K562 (cell line): ENCODE measurements around the gene ABAT. TPM values are rescaled to one million over a fixed set of nuclear protein-coding genes. Genes with fewer than 3 reads are reported as not detected.
A peak's percentile ranks its signal among the peaks of the same experiment; 100 is the strongest.

ENCODE experiments used
- ATAC-seq: fragments of 200-7000 bp; cut with Tn5 transposase; 3 replicates; pipeline ENCODE4 v1.9.1; 2020; ENCODE audit warnings: moderate library complexity
- BruUV-seq: library from RNA; stranded (reverse); fragments of 400-500 nt; replicated peaks from 2 replicates; lab custom pipeline; 2021; lab: Mats Ljungman, UMichigan
- CTCF ChIA-PET: fragments of 300-600 bp; formaldehyde crosslinking; extraction: SDS; loops from one replicate; lab custom pipeline; 2021; ENCODE audit warnings: low intra/inter-chr PET ratio; lab: Yijun Ruan, JAX
- POLR2A ChIA-PET: fragments of 300-600, 350-650 bp; sonication (Branson Sonifier 250); formaldehyde crosslinking; extraction: SDS; loops from one replicate; lab custom pipeline; 2021; ENCODE audit warnings: antibody characterized with exemption, inconsistent platforms; lab: Yijun Ruan, JAX
- DNase-seq, 4 experiments: peaks; one replicate each; pipeline versions ENCODE4 v3.0.0 to v3.0.0-alpha.2; 2011 to 2018; ENCODE audit warnings: low spot score in 3 of 4, mixed read lengths in 3 of 4; ENCODE audit errors: extremely low read depth in 1 of 4
- FAIRE-seq: peaks from 2 replicates; lab custom pipeline; 2011; peaks lifted over from hg19 to GRCh38; lab: Jason Lieb, UNC
- H2AFZ ChIP-seq: 2 replicates; pipeline ENCODE4 v1.6.0; 2011; ENCODE audit warnings: low read depth, low read length, control low read depth, inconsistent platforms
- H3K27ac ChIP-seq: fragments of 200-600 bp; 3 replicates; pipeline ENCODE4 v1.8.0; 2011; ENCODE audit warnings: low read depth, mild to moderate bottlenecking, control low read depth, inconsistent platforms, low read length, moderate library complexity, mixed read lengths; ENCODE audit errors: extremely low read depth
- H3K27me3 ChIP-seq, 2 experiments: fragments of 300-600 bp in 1 of 2; 2 replicates in 1 of 2; 3 replicates in 1 of 2; pipeline versions ENCODE4 v1.6.0 to v1.8.0; 2011; ENCODE audit warnings: inconsistent platforms in 2 of 2, low read length in 2 of 2, mild to moderate bottlenecking in 1 of 2, mixed read lengths in 1 of 2, moderate library complexity in 1 of 2; ENCODE audit not compliant: control insufficient read depth in 2 of 2, insufficient read depth in 2 of 2
- H3K36me3 ChIP-seq: fragments of 300-600 bp; 3 replicates; pipeline ENCODE4 v1.8.0; 2011; ENCODE audit warnings: mild to moderate bottlenecking, low read length, inconsistent platforms; ENCODE audit not compliant: control insufficient read depth, insufficient read depth
- H3K4me1 ChIP-seq, 2 experiments: fragments of 200-600 bp in 1 of 2; replicated peaks in 1 of 2; 2 replicates in 1 of 2; 3 replicates in 1 of 2; pipeline versions ENCODE4 v1.5.1 to v1.8.0; 2011; ENCODE audit warnings: inconsistent platforms in 2 of 2, low read length in 2 of 2, mild to moderate bottlenecking in 1 of 2, mixed read lengths in 1 of 2, moderate library complexity in 1 of 2; ENCODE audit not compliant: control insufficient read depth in 2 of 2, insufficient read depth in 2 of 2
- H3K4me2 ChIP-seq: 2 replicates; pipeline ENCODE4 v1.6.1; 2011; ENCODE audit warnings: low read length, control low read depth, inconsistent platforms, mixed read lengths; ENCODE audit not compliant: insufficient read depth
- H3K4me3 ChIP-seq: fragments of 200-600 bp; sonication (generic), shearing (Covaris generic); 2 replicates; pipeline ENCODE4 v1.5.1; 2016; ENCODE audit warnings: control low read depth, inconsistent platforms
- H3K79me2 ChIP-seq: fragments of 200-600 bp; 3 replicates; pipeline ENCODE4 v1.8.0; 2011; ENCODE audit warnings: low read length, inconsistent platforms; ENCODE audit not compliant: control insufficient read depth, insufficient read depth
- H3K9ac ChIP-seq, 2 experiments: 2 replicates each; pipeline versions ENCODE4 v1.6.0 to v1.6.1; 2011; ENCODE audit warnings: low read depth in 2 of 2, low read length in 2 of 2, control low read depth in 1 of 2, inconsistent platforms in 1 of 2, mild to moderate bottlenecking in 1 of 2, mixed read lengths in 1 of 2; ENCODE audit not compliant: insufficient read depth in 1 of 2
- H3K9me1 ChIP-seq: one replicate; pipeline ENCODE4 v1.6.0; 2011; ENCODE audit warnings: inconsistent platforms, mild to moderate bottlenecking, low read length, moderate library complexity; ENCODE audit not compliant: control insufficient read depth, insufficient read depth
- H3K9me3 ChIP-seq: replicated peaks from 2 replicates; pipeline ENCODE4 v1.5.1; 2011; ENCODE audit warnings: low read depth, low read length, inconsistent platforms; ENCODE audit not compliant: control insufficient read depth, insufficient read depth
- H4K20me1 ChIP-seq: replicated peaks from 2 replicates; pipeline ENCODE4 v1.6.1; 2011; ENCODE audit warnings: low read length, inconsistent platforms, mixed read lengths; ENCODE audit not compliant: control insufficient read depth, insufficient read depth
- FIP1L1 ChIP-seq: fragments of 200-400 bp; formaldehyde crosslinking; IDR thresholded peaks from 2 replicates; pipeline ENCODE4 v1.6.1; 2018; ENCODE audit warnings: mild to moderate bottlenecking, low read depth, low read length; ENCODE audit not compliant: poor library complexity, severe bottlenecking
- FOXA3 ChIP-seq, 2 experiments: fragments of 450-650 bp in 1 of 2; sonication (generic) in 1 of 2; formaldehyde crosslinking; IDR thresholded peaks in 1 of 2; conservative IDR thresholded peaks in 1 of 2; 2 replicates each; pipeline versions ENCODE4 v1.4.0 to v1.8.0; 2020 to 2022; ENCODE audit warnings: mild to moderate bottlenecking in 2 of 2, missing genetic modification reagents in 1 of 2
- HMG20A ChIP-seq: fragments of 450-650 bp; formaldehyde crosslinking; conservative IDR thresholded peaks from 2 replicates; pipeline ENCODE4 v1.4.0; 2020; ENCODE audit warnings: mild to moderate bottlenecking, mixed read lengths
- MAFF ChIP-seq: IDR thresholded peaks from 2 replicates; pipeline ENCODE4 v1.6.1; 2012; ENCODE audit warnings: low read length, improper control_type of control experiment
- MTA2 ChIP-seq: fragments of 450-650 bp; IDR thresholded peaks from 2 replicates; pipeline ENCODE4 v1.6.1; 2016; ENCODE audit warnings: low read depth
- SMARCB1 ChIP-seq: IDR thresholded peaks from 2 replicates; pipeline ENCODE4 v1.6.1; 2011; ENCODE audit warnings: improper control_type of control experiment, low read depth; ENCODE audit not compliant: insufficient read length
- ZKSCAN1 ChIP-seq: fragments of 150-350 bp; IDR thresholded peaks from 2 replicates; pipeline ENCODE4 v1.6.1; 2016; ENCODE audit warnings: low read depth, low read length
- WGBS: fragments of 100-300 bp; shearing (Covaris generic); methylation state at CpG from one replicate; pipeline ENCODE4 v1.1.6; 2016; ENCODE audit warnings: low coverage, mixed read lengths; ENCODE audit not compliant: insufficient coverage; ENCODE audit errors: missing lambda C conversion rate; 5-methylcytosine and 5-hydroxymethylcytosine counted together
- in situ Hi-C: fragments of 300-500 bp; cut with MboI; formaldehyde crosslinking; loops from 4 replicates; pipeline ENCODE4 v1.15.0; 2018; ENCODE audit warnings: inconsistent platforms, mixed read lengths
- intact Hi-C: fragments of 100-400 bp; cut with micrococcal nuclease; formaldehyde crosslinking; loops from 2 replicates; pipeline ENCODE4 v1.14.2; 2022
- polyA plus RNA-seq, 8 experiments: library from polyadenylated mRNA; depleted of rRNA in 4 of 8; stranded (reverse) in 5 of 8; unstranded in 3 of 8; fragments of >200 nt; fragmentation: Nextera tagmentation in 2 of 8; fragmentation: Illumina TruSeq in 1 of 8; extraction: Ambion mirVana in 2 of 8; extraction: Trizol in 1 of 8; gene quantifications; 2 replicates each; pipeline versions ENCODE4 v1.2.1 to v1.2.3, GENCODE V29; 2011 to 2014; ENCODE audit warnings: inconsistent platforms in 1 of 8, missing spikeins in 1 of 8
- total RNA-seq, 7 experiments: library from RNA; depleted of rRNA in 6 of 7; stranded (reverse); fragments of >200 nt in 6 of 7; fragmentation: Illumina TruSeq in 2 of 7; extraction: Trizol in 2 of 7; gene quantifications; 2 replicates each; pipeline versions ENCODE4 v1.2.1 to v1.2.3, GENCODE V29; 2011 to 2021; ENCODE audit warnings: low replicate concordance in 1 of 7
- TF ChIP-seq, protein P1 (sequence below): sonication (generic); formaldehyde crosslinking; IDR thresholded peaks from 2 replicates; pipeline ENCODE4 v1.5.0; 2020; ENCODE audit warnings: missing genetic modification reagents
- TF ChIP-seq, protein P2 (sequence below): fragments of 450-650 bp; IDR thresholded peaks from 2 replicates; pipeline ENCODE4 v1.6.1; 2016; ENCODE audit warnings: low read depth, mild to moderate bottlenecking, moderate library complexity
- TF ChIP-seq, protein P3 (sequence below): IDR thresholded peaks from 2 replicates; pipeline ENCODE4 v1.6.1; 2012; ENCODE audit warnings: low read depth, low read length, improper control_type of control experiment, borderline replicate concordance
- TF ChIP-seq, protein P4 (sequence below), 2 experiments: fragments of 450-650 bp in 1 of 2; IDR thresholded peaks; 2 replicates each; pipeline ENCODE4 v1.6.1; 2011 to 2017; ENCODE audit warnings: low read depth in 2 of 2, antibody characterized with exemption in 1 of 2, borderline replicate concordance in 1 of 2, low read length in 1 of 2, mild to moderate bottlenecking in 1 of 2, mixed read lengths in 1 of 2; ENCODE audit not compliant: control insufficient read depth in 1 of 2

ABAT gene
- total and polyA plus RNA-seq, 9 of the 15 experiments (the other 6 are each of a cell fraction or from before 2014, with no cell fraction given), result 0.01 to 0.49 (median 0.10) TPM

DNA sequence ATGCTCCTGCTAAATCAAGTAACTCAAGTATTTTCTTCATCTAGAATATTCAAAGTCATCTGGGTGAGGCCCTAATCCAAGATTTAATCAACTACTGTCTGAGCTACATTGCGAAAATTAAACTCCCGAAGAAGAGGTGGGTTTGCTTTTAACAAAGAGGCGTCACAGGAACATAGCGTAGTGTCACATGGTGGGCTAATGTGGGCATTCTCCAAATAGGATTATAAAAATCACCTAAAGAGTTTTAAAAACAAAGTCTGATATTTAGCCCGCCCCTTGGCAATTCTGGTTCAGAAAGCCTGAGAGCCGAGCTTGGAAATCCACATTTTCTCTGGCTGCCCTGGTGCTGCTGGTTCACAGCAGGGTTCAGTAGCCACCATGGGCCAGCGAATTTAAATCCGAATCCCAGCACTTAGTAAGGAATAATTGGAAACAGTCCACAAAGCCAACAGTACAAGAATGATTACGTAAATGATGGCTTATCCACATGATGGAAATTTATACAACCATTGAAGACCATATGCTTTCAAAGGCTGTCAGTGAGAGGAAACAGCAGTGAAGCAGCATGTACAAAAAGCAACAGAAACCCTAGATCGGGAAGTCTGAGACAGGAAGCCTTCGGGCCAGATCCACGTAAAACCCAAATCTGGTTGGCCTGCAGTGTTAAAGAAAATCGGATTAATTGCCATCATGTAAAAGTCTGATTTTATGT, 132.0 kb downstream of the ABAT start:
- no peaks in the 10 kb centered on the region for H3K9me1 ChIP-seq
- in situ Hi-C loops, result no loop called here
- H3K4me1 ChIP-seq, result no peaks in the 10 kb centered on the region; a peak in 1 of 5 replicates
- H3K27ac ChIP-seq, result no peak overlapping the region
- H3K9ac ChIP-seq, result no peak overlapping the region
- no peak overlapping the region for H3K4me2 ChIP-seq
- no peaks in the 10 kb centered on the region for H3K27me3 ChIP-seq
- POLR2A ChIA-PET, result interaction anchor here (1.0 to 1.4 kb wide), 2 partner anchors 10 to 55 kb away, joined by 3 to 7 read pairs; no protein-coding TSS in a partner anchor
- BruUV-seq, result TSS peak; percentile 4
- H3K4me3 ChIP-seq, result no peak overlapping the region
- no peaks in the 10 kb centered on the region; the same call in 1 of the 2 replicates for H4K20me1 ChIP-seq
- FAIRE-seq, result no peak
- peaks cover 21% of the 10 kb centered on the region for H3K79me2 ChIP-seq
- no peak overlapping the region for H2AFZ ChIP-seq
- no peaks in the 10 kb centered on the region for H3K9me3 ChIP-seq
- ATAC-seq, result no peak
- intact Hi-C loops, result no loop called here
- WGBS, result 96% methylated on average over 13 of the region's 13 CpGs
- peaks cover 99% of the 10 kb centered on the region for H3K36me3 ChIP-seq
- CTCF ChIA-PET, result no interaction called here
- no peak for DNase-seq
- no peak for TF ChIP-seq MAFF
- no peak for TF ChIP-seq FIP1L1
- no peak for TF ChIP-seq HMG20A (CRISPR knock-in tag)
- TF ChIP-seq, protein P1, sequence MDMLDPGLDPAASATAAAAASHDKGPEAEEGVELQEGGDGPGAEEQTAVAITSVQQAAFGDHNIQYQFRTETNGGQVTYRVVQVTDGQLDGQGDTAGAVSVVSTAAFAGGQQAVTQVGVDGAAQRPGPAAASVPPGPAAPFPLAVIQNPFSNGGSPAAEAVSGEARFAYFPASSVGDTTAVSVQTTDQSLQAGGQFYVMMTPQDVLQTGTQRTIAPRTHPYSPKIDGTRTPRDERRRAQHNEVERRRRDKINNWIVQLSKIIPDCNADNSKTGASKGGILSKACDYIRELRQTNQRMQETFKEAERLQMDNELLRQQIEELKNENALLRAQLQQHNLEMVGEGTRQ, result no peak
- TF ChIP-seq, protein P2, sequence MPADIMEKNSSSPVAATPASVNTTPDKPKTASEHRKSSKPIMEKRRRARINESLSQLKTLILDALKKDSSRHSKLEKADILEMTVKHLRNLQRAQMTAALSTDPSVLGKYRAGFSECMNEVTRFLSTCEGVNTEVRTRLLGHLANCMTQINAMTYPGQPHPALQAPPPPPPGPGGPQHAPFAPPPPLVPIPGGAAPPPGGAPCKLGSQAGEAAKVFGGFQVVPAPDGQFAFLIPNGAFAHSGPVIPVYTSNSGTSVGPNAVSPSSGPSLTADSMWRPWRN, result no peak
- no peak for TF ChIP-seq SMARCB1
- TF ChIP-seq, protein P3, sequence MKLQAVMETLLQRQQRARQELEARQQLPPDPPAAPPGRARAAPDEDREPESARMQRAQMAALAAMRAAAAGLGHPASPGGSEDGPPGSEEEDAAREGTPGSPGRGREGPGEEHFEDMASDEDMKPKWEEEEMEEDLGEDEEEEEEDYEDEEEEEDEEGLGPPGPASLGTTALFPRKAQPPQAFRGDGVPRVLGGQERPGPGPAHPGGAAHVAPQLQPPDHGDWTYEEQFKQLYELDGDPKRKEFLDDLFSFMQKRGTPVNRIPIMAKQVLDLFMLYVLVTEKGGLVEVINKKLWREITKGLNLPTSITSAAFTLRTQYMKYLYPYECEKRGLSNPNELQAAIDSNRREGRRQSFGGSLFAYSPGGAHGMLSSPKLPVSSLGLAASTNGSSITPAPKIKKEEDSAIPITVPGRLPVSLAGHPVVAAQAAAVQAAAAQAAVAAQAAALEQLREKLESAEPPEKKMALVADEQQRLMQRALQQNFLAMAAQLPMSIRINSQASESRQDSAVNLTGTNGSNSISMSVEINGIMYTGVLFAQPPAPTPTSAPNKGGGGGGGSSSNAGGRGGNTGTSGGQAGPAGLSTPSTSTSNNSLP, result no peak
- TF ChIP-seq, protein P4, sequence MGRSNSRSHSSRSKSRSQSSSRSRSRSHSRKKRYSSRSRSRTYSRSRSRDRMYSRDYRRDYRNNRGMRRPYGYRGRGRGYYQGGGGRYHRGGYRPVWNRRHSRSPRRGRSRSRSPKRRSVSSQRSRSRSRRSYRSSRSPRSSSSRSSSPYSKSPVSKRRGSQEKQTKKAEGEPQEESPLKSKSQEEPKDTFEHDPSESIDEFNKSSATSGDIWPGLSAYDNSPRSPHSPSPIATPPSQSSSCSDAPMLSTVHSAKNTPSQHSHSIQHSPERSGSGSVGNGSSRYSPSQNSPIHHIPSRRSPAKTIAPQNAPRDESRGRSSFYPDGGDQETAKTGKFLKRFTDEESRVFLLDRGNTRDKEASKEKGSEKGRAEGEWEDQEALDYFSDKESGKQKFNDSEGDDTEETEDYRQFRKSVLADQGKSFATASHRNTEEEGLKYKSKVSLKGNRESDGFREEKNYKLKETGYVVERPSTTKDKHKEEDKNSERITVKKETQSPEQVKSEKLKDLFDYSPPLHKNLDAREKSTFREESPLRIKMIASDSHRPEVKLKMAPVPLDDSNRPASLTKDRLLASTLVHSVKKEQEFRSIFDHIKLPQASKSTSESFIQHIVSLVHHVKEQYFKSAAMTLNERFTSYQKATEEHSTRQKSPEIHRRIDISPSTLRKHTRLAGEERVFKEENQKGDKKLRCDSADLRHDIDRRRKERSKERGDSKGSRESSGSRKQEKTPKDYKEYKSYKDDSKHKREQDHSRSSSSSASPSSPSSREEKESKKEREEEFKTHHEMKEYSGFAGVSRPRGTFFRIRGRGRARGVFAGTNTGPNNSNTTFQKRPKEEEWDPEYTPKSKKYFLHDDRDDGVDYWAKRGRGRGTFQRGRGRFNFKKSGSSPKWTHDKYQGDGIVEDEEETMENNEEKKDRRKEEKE (IDR thresholded peaks at IDR 0.05; ENCODE audit: borderline replicate concordance in 1 of 2, control insufficient read depth in 1 of 2, low read depth in 2 of 2, low read length in 1 of 2), result no peak
- no peak for TF ChIP-seq MTA2
- TF ChIP-seq ZKSCAN1, result no peak
- TF ChIP-seq FOXA3 (CRISPR knock-in tag; conservative IDR thresholded peaks at IDR 0.05 in 1 of 2, IDR thresholded peaks at IDR 0.05 in 1 of 2), result no peak
